ENCODE data around the gene POU2F3.

POU2F3 gene

GRCh38 chr11:120281143-120281795, 41.3 kb downstream of the POU2F3 start (continued):
- TF ChIP-seq PATZ1 (tag by site-specific recombination; IDR thresholded peaks at IDR 0.05): peak; percentile 37; the same call in 1 of the 2 replicates
- no peak for TF ChIP-seq RBAK (tag by site-specific recombination; IDR thresholded peaks at IDR 0.05)
- peak; percentile 77 for TF ChIP-seq ZNF341 (tag by site-specific recombination; IDR thresholded peaks at IDR 0.05; ENCODE audit: low read depth)
- TF ChIP-seq GLI2 (tag by site-specific recombination; IDR thresholded peaks at IDR 0.05; ENCODE audit: borderline replicate concordance, low read depth): no peak
- no peak for TF ChIP-seq ZSCAN23 (tag by site-specific recombination; IDR thresholded peaks at IDR 0.05)
- no peak for TF ChIP-seq ZNF146 (tag by site-specific recombination; IDR thresholded peaks at IDR 0.05)
- no peak for TF ChIP-seq ZFP41 (tag by site-specific recombination; IDR thresholded peaks at IDR 0.05; ENCODE audit: borderline replicate concordance)
- TF ChIP-seq ZNF777 (tag by site-specific recombination; IDR thresholded peaks at IDR 0.05; ENCODE audit: borderline replicate concordance): no peak
- TF ChIP-seq ZNF791 (tag by site-specific recombination; IDR thresholded peaks at IDR 0.05): no peak
- TF ChIP-seq AEBP2 (tag by site-specific recombination; IDR thresholded peaks at IDR 0.05; ENCODE audit: borderline replicate concordance): no peak
- TF ChIP-seq ZBTB7A (tag by site-specific recombination; IDR thresholded peaks at IDR 0.05; ENCODE audit: low read depth): no peak

GRCh38 chr11:120283124-120283523, 43.2 kb downstream of the POU2F3 start:
- CTCF ChIA-PET: no interaction called here
- POLR2A ChIA-PET: no interaction called here

GRCh38 chr11:120284272-120284671, 44.3 kb downstream of the POU2F3 start:
- H3K36me3 ChIP-seq (ENCODE audit: control insufficient read depth in 2 of 2, insufficient read depth in 1 of 2, low read length in 2 of 2): no peaks in the 10 kb centered on the region
- H3K9me3 ChIP-seq (ENCODE audit: control insufficient read depth, insufficient read depth, low read depth, low read length): no peaks in the 10 kb centered on the region
- ChIA-PET CTCF (interaction anchor here (0.7 to 1.3 kb wide), 2 partner anchors 15 to 18 kb away, joined by 3 to 4 read pairs; no protein-coding TSS in a partner anchor), POLR2A (no interaction called here)
- no peak for TF ChIP-seq ZSCAN16 (tag by site-specific recombination; IDR thresholded peaks at IDR 0.05)
- TF ChIP-seq ZNF2 (tag by site-specific recombination; IDR thresholded peaks at IDR 0.05): no peak
- TF ChIP-seq KLF17 (tag by site-specific recombination; IDR thresholded peaks at IDR 0.05): no peak
- TF ChIP-seq ZNF335 (tag by site-specific recombination; conservative IDR thresholded peaks at IDR 0.05): no peak
- H3K27ac ChIP-seq (ENCODE audit: extremely low read depth, low read depth, low read length): no peak overlapping the region
- no peaks in the 10 kb centered on the region for H3K4me1 ChIP-seq (ENCODE audit: control insufficient read depth, insufficient read depth, low read length)
- H3K4me3 ChIP-seq (ENCODE audit: low read depth, low read length): no peak overlapping the region

More at GRCh38 chr11:120283124-120283523, 43.2 kb downstream of the POU2F3 start:
- TF ChIP-seq ZNF138 (tag by site-specific recombination; IDR thresholded peaks at IDR 0.05; ENCODE audit: borderline replicate concordance): no peak
- no peak for TF ChIP-seq ZNF843 (tag by site-specific recombination; IDR thresholded peaks at IDR 0.05)
- no peaks in the 10 kb centered on the region for H3K4me1 ChIP-seq (ENCODE audit: control insufficient read depth, insufficient read depth, low read length)
- H3K27ac ChIP-seq (ENCODE audit: extremely low read depth, low read depth, low read length): no peak overlapping the region
- no peaks in the 10 kb centered on the region for H3K9me3 ChIP-seq (ENCODE audit: control insufficient read depth, insufficient read depth, low read depth, low read length)
- no peak overlapping the region for H3K4me3 ChIP-seq (ENCODE audit: low read depth, low read length)
- H3K36me3 ChIP-seq (ENCODE audit: control insufficient read depth in 2 of 2, insufficient read depth in 1 of 2, low read length in 2 of 2): no peaks in the 10 kb centered on the region
